GM06990 (cell line): ENCODE data around the gene ELP6.

Experiments used
- DNase-seq: peaks from one replicate; pipeline ENCODE4 v3.0.0-alpha.2; 2011; ENCODE audit not compliant: insufficient read length; ENCODE audit errors: extremely low read depth
- H3K27me3 ChIP-seq: replicated peaks from 2 replicates; pipeline ENCODE4 v1.6.0; 2011; ENCODE audit warnings: low read length; ENCODE audit not compliant: control insufficient read depth, insufficient read depth
- H3K36me3 ChIP-seq: 2 replicates; pipeline ENCODE4 v1.5.1; 2011; ENCODE audit warnings: low read length; ENCODE audit not compliant: control insufficient read depth, insufficient read depth
- H3K4me3 ChIP-seq: replicated peaks from 2 replicates; pipeline ENCODE4 v1.5.1; 2011; ENCODE audit warnings: low read depth, mild to moderate bottlenecking, control low read depth, low read length
- CTCF ChIP-seq: IDR thresholded peaks from 2 replicates; pipeline ENCODE4 v1.5.1; 2011; ENCODE audit warnings: low read length, control low read depth, mild to moderate bottlenecking, inconsistent platforms; ENCODE audit not compliant: insufficient read depth, poor library complexity, severe bottlenecking

ELP6 gene

GRCh38 chr3:47452453-47453215 is 60.9 kb downstream of the ELP6 start:
- DNase-seq: no peak
- no peak for TF ChIP-seq CTCF
- Histone ChIP-seq H3K27me3 (no peaks in the 10 kb centered on the region), H3K36me3 (no peaks in the 10 kb centered on the region), H3K4me3 (no peak overlapping the region)
